A673 (cell line): ENCODE measurements around the gene LILRA2. TPM values are rescaled to one million over a fixed set of nuclear protein-coding genes. Genes with fewer than 3 reads are reported as not detected.
"Not testable (repeated sequence)": the region's sequence is repeated elsewhere in the genome, so short reads cannot be mapped to it uniquely, and the experiment has no call there.

Experiments
- BruUV-seq: library from RNA; stranded (reverse); fragments of 400-500 nt; replicated peaks from 2 replicates; lab custom pipeline; 2021; lab: Mats Ljungman, UMichigan
- CTCF ChIA-PET: fragments of 300-600 bp; sonication (Branson Sonifier 250); formaldehyde crosslinking; loops from one replicate; lab custom pipeline; 2022; ENCODE audit warnings: antibody characterized with exemption; lab: Charles Lee
- POLR2A ChIA-PET: fragments of 300-600 bp; sonication (Branson Sonifier 250); formaldehyde crosslinking; loops from one replicate; lab custom pipeline; 2022; ENCODE audit warnings: antibody characterized with exemption; ENCODE audit not compliant: low non-redundant PET; lab: Charles Lee
- DNase-seq: peaks from one replicate; pipeline ENCODE4 v3.0.0-alpha.2; 2015; ENCODE audit warnings: low spot score
- H3K27ac ChIP-seq: fragments of 200-600 bp; sonication (generic); 2 replicates; pipeline ENCODE4 v1.5.1; 2016; ENCODE audit warnings: mixed run types, low read depth, mild to moderate bottlenecking, mixed read lengths, antibody characterized with exemption, low read length; ENCODE audit not compliant: poor library complexity, severe bottlenecking
- H3K27me3 ChIP-seq: fragments of 200-600 bp; sonication (generic); replicated peaks from 2 replicates; pipeline ENCODE4 v1.6.1; 2017; ENCODE audit warnings: mixed run types, low read depth, mild to moderate bottlenecking, mixed read lengths, antibody characterized with exemption, low read length; ENCODE audit not compliant: insufficient read depth, poor library complexity
- H3K36me3 ChIP-seq: fragments of 200-600 bp; sonication (generic); 2 replicates; pipeline ENCODE4 v1.6.1; 2016; ENCODE audit warnings: mixed run types, mild to moderate bottlenecking, mixed read lengths, antibody characterized with exemption, low read length; ENCODE audit not compliant: insufficient read depth, poor library complexity, severe bottlenecking
- H3K4me1 ChIP-seq: fragments of 200-600 bp; sonication (generic); 2 replicates; pipeline ENCODE4 v1.6.1; 2017; ENCODE audit warnings: mixed run types, mild to moderate bottlenecking, mixed read lengths, antibody characterized with exemption, low read length; ENCODE audit not compliant: insufficient read depth, poor library complexity, severe bottlenecking
- H3K4me3 ChIP-seq: fragments of 200-600 bp; sonication (generic); 2 replicates; pipeline ENCODE4 v1.5.1; 2016; ENCODE audit warnings: low read depth, mixed run types, mild to moderate bottlenecking, mixed read lengths, low read length; ENCODE audit not compliant: poor library complexity, severe bottlenecking
- H3K9me3 ChIP-seq: fragments of 200-600 bp; sonication (generic); 2 replicates; pipeline ENCODE4 v1.6.1; 2016; ENCODE audit warnings: mixed run types, low read depth, mild to moderate bottlenecking, mixed read lengths, antibody characterized with exemption, low read length; ENCODE audit not compliant: poor library complexity, severe bottlenecking
- CTCF ChIP-seq: fragments of 300-800, 200-600 bp; sonication (generic); conservative IDR thresholded peaks from 2 replicates; pipeline ENCODE4 v1.5.1; 2017; ENCODE audit warnings: low read depth, mild to moderate bottlenecking, antibody characterized with exemption, low read length, moderate library complexity, mixed read lengths
- EZH2 ChIP-seq: fragments of 200-600 bp; sonication (generic); IDR thresholded peaks from 2 replicates; pipeline ENCODE4 v1.6.1; 2017; ENCODE audit warnings: borderline replicate concordance, low read depth, mild to moderate bottlenecking, mixed read lengths, antibody characterized with exemption, low read length; ENCODE audit not compliant: poor library complexity, severe bottlenecking
- intact Hi-C: fragments of 100-400 bp; cut with micrococcal nuclease; formaldehyde crosslinking; loops from one replicate; pipeline ENCODE4 v1.10.0; 2022; ENCODE audit not compliant: unreplicated experiment
- total RNA-seq: library from RNA; stranded (reverse); gene quantifications from 2 replicates; pipeline ENCODE4 v1.2.3, GENCODE V29; 2021

Gene LILRA2
- total RNA-seq, 1 experiment from 2014 or later, result not detected

GRCh38 chr19:54630782-54631181, 57.2 kb downstream of the LILRA2 start:
- Histone ChIP-seq H3K36me3 (no peaks in the 10 kb centered on the region), H3K27ac (no peak overlapping the region), H3K9me3 (no peaks in the 10 kb centered on the region), H3K4me3 (no peak overlapping the region), H3K4me1 (no peaks in the 10 kb centered on the region), H3K27me3 (peaks cover 36% of the 10 kb centered on the region)
- TF ChIP-seq EZH2 (no peak), CTCF (no peak)
- ChIA-PET POLR2A (no interaction called here), CTCF (no interaction called here)
- BruUV-seq, result no TSS peak
- intact Hi-C loops, result no loop called here
- no peak for DNase-seq

GRCh38 chr19:54631489-54632337, 58.1 kb downstream of the LILRA2 start:
- H3K9me3 ChIP-seq, BruUV-seq, H3K4me3 ChIP-seq, H3K36me3 ChIP-seq, CTCF ChIA-PET, DNase-seq, intact Hi-C loops, H3K27ac ChIP-seq, H3K4me1 ChIP-seq, POLR2A ChIA-PET: not testable (repeated sequence)
- peaks cover 30% of the 10 kb centered on the region for H3K27me3 ChIP-seq

GRCh38 chr19:54632517-54632916, 58.9 kb downstream of the LILRA2 start:
- H3K9me3 ChIP-seq, intact Hi-C loops, DNase-seq, H3K4me1 ChIP-seq, H3K27ac ChIP-seq, POLR2A ChIA-PET, CTCF ChIA-PET, H3K4me3 ChIP-seq, BruUV-seq, H3K36me3 ChIP-seq: not testable (repeated sequence)
- peaks cover 30% of the 10 kb centered on the region for H3K27me3 ChIP-seq

- Histone ChIP-seq H3K4me1 (no peaks in the 10 kb centered on the region), H3K27ac (no peak overlapping the region), H3K27me3 (peaks cover 23% of the 10 kb centered on the region), H3K9me3 (no peaks in the 10 kb centered on the region), H3K4me3 (no peak overlapping the region), H3K36me3 (no peaks in the 10 kb centered on the region)
- no TSS peak for BruUV-seq
- ChIA-PET POLR2A (no interaction called here), CTCF (no interaction called here)
- intact Hi-C loops, result no loop called here
- TF ChIP-seq CTCF, result no peak
- TF ChIP-seq EZH2, result no peak
- no peak for DNase-seq
Observed at GRCh38 chr19:54633401-54633800, 59.8 kb downstream of the LILRA2 start.

GRCh38 chr19:54636081-54636480, 62.5 kb downstream of the LILRA2 start:
- H3K27ac ChIP-seq, H3K9me3 ChIP-seq, H3K36me3 ChIP-seq, DNase-seq, POLR2A ChIA-PET, intact Hi-C loops, H3K4me3 ChIP-seq, BruUV-seq, CTCF ChIA-PET, H3K4me1 ChIP-seq: not testable (repeated sequence)
- peaks cover 14% of the 10 kb centered on the region for H3K27me3 ChIP-seq
